Calu3 (cell line): Measurements from ENCODE around the gene PYGO1. TPM values are rescaled to one million over a fixed set of nuclear protein-coding genes. Genes with fewer than 3 reads are reported as not detected.

Experiments
- BruUV-seq: library from RNA; stranded (reverse); fragments of 400-500 nt; replicated peaks from 2 replicates; lab custom pipeline; 2021; lab: Mats Ljungman, UMichigan
- CTCF ChIA-PET: fragments of 300-600 bp; sonication (Branson Sonifier 250); formaldehyde crosslinking; loops from one replicate; lab custom pipeline; 2022; ENCODE audit warnings: antibody characterized with exemption; lab: Charles Lee
- DNase-seq: peaks from one replicate; pipeline ENCODE4 v3.0.0; 2022
- H3K27ac Mint-ChIP-seq: one replicate; pipeline ENCODE4 v1.8.0; 2022; ENCODE audit warnings: mixed read lengths; ENCODE audit not compliant: unreplicated experiment
- H3K27me3 Mint-ChIP-seq: one replicate; pipeline ENCODE4 v1.8.0; 2022; ENCODE audit warnings: mixed read lengths; ENCODE audit not compliant: unreplicated experiment
- H3K36me3 Mint-ChIP-seq: one replicate; pipeline ENCODE4 v1.8.0; 2022; ENCODE audit warnings: mild to moderate bottlenecking, moderate library complexity, mixed read lengths; ENCODE audit not compliant: insufficient read depth, unreplicated experiment
- H3K4me1 Mint-ChIP-seq: one replicate; pipeline ENCODE4 v1.8.0; 2022; ENCODE audit warnings: mild to moderate bottlenecking, low read depth, mixed read lengths; ENCODE audit not compliant: unreplicated experiment
- H3K4me3 Mint-ChIP-seq: one replicate; pipeline ENCODE4 v1.8.0; 2022; ENCODE audit warnings: mild to moderate bottlenecking, low read depth, moderate library complexity, mixed read lengths; ENCODE audit not compliant: unreplicated experiment
- H3K9me3 Mint-ChIP-seq: one replicate; pipeline ENCODE4 v1.8.0; 2022; ENCODE audit warnings: low read depth, mixed read lengths; ENCODE audit not compliant: unreplicated experiment
- intact Hi-C: fragments of 100-400 bp; cut with micrococcal nuclease; formaldehyde crosslinking; loops from one replicate; pipeline ENCODE4 v1.10.0; 2022; ENCODE audit not compliant: unreplicated experiment
- total RNA-seq: library from RNA; stranded (reverse); gene quantifications from 2 replicates; pipeline ENCODE4 v1.2.3, GENCODE V29; 2022
- TF ChIP-seq, protein P1 (sequence below): fragments of 200-600 bp; IDR thresholded peaks from one replicate; pipeline ENCODE4 v1.8.0; 2022; ENCODE audit warnings: antibody characterized with exemption; ENCODE audit not compliant: unreplicated experiment

Gene PYGO1
- total RNA-seq, 1 experiment from 2014 or later = 2.8 TPM

DNA sequence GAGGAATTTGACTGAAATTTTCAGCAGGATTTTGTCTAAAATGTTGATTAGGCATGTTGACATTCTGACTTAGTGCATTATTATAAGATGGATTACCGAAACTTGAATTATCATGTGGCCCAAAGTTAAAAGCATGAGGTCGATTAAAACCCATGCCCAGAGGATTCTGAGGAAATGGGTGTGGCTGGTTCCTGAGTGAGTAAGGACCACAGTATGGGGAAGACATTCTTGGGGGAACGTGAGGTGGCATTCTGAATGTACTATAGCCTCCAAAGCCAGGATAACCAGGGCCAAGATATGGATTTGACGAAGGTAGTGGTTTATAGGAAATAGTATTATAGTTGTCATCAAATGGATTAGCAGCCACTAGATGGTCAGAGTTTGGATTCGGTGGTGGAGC is 41.4 kb downstream of the PYGO1 start:
- CTCF ChIA-PET = no interaction called here
- intact Hi-C loops = no loop called here
- H3K4me3 Mint-ChIP-seq = no peak overlapping the region
- BruUV-seq = no TSS peak
- peak overlapping the region; percentile 28 for H3K27ac Mint-ChIP-seq
- peaks cover 2% of the 10 kb centered on the region for H3K9me3 Mint-ChIP-seq
- peaks cover 14% of the 10 kb centered on the region for H3K4me1 Mint-ChIP-seq
- H3K27me3 Mint-ChIP-seq = no peaks in the 10 kb centered on the region
- TF ChIP-seq, protein P1, sequence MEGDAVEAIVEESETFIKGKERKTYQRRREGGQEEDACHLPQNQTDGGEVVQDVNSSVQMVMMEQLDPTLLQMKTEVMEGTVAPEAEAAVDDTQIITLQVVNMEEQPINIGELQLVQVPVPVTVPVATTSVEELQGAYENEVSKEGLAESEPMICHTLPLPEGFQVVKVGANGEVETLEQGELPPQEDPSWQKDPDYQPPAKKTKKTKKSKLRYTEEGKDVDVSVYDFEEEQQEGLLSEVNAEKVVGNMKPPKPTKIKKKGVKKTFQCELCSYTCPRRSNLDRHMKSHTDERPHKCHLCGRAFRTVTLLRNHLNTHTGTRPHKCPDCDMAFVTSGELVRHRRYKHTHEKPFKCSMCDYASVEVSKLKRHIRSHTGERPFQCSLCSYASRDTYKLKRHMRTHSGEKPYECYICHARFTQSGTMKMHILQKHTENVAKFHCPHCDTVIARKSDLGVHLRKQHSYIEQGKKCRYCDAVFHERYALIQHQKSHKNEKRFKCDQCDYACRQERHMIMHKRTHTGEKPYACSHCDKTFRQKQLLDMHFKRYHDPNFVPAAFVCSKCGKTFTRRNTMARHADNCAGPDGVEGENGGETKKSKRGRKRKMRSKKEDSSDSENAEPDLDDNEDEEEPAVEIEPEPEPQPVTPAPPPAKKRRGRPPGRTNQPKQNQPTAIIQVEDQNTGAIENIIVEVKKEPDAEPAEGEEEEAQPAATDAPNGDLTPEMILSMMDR = no peak
- DNase-seq = peak; percentile 40
- H3K36me3 Mint-ChIP-seq = no peaks in the 10 kb centered on the region

DNA sequence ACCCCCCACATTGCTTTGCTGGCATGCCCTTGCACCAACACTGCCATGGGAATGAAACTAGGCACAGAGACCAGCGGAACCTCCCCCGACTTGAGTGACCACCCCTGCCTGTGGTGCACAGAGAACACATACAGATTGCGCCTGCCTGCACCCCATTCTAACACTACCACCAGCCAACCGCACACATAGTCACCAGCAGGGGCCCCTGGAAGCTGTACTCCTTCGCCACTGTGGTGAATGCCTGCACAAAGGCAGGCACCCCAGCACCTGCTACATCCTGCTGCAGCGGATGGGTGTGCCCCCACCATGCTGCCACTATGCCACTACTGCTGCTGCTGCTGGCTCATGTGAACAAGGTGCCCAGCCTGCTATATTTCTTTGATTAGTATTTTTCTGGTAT is 52.7 kb downstream of the PYGO1 start:
- CTCF ChIA-PET = no interaction called here
- Mint-ChIP-seq H3K4me1 (peaks cover 7% of the 10 kb centered on the region), H3K27ac (no peak overlapping the region), H3K27me3 (no peaks in the 10 kb centered on the region), H3K9me3 (no peaks in the 10 kb centered on the region), H3K4me3 (no peak overlapping the region), H3K36me3 (no peaks in the 10 kb centered on the region)
- no peak for DNase-seq
- BruUV-seq = no TSS peak
- intact Hi-C loops = no loop called here
- TF ChIP-seq, protein P1 = no peak

DNA sequence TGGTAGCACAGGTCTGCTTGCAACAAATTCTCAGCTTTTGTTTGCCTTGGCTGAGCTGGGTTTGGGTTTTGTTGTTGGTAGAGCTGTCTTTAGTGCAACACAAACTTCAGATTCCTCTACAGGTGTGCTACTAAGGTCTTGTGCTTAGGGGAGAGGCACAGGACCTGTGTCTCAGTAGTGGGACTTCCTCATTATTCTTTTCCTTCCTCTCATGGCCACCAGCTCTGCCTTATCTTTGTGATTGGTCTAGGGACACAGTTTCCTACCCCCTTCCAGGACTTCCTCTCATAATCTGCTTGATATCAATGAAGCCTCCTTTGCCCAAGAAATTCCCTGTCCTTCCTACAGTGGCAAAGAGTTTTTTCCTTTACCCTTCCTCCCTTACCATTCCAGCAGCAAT is 55.2 kb downstream of the PYGO1 start:
- TF ChIP-seq, protein P1 = no peak
- peaks cover 7% of the 10 kb centered on the region for H3K4me1 Mint-ChIP-seq
- CTCF ChIA-PET = interaction anchor here (0.6 kb wide), 1 partner anchor 1252 kb away, joined by 3 read pairs; no protein-coding TSS in a partner anchor
- no peaks in the 10 kb centered on the region for H3K9me3 Mint-ChIP-seq
- no peaks in the 10 kb centered on the region for H3K36me3 Mint-ChIP-seq
- no peak overlapping the region for H3K27ac Mint-ChIP-seq
- no peak for DNase-seq
- H3K4me3 Mint-ChIP-seq = no peak overlapping the region
- no peaks in the 10 kb centered on the region for H3K27me3 Mint-ChIP-seq
- intact Hi-C loops = no loop called here
- BruUV-seq = no TSS peak

DNA sequence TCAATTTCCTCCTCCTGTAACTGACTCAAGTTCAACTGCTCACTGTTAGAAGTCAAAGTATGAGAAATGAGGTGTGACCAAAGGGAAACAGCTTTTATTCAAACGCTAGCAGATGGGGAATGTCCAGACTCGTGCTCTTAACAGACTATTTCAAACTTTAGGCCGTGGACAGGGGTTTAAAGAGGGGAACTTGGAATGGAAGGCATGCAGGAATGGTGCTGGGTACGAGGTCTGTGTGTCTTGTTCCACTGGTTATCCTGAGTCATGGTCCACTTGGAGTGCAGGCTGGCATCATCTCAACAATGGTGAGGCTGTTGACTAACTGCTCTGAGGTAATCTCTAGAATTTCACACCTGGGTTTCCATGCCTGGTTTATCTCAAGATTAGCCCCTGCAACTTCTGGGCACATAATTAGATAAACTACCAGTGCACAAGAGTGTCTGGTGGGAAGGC is 57.3 kb downstream of the PYGO1 start:
- DNase-seq = no peak
- intact Hi-C loops = no loop called here
- Mint-ChIP-seq H3K4me3 (no peak overlapping the region), H3K4me1 (peaks cover 7% of the 10 kb centered on the region), H3K36me3 (no peaks in the 10 kb centered on the region), H3K27me3 (no peaks in the 10 kb centered on the region), H3K27ac (no peak overlapping the region), H3K9me3 (no peaks in the 10 kb centered on the region)
- BruUV-seq = no TSS peak
- CTCF ChIA-PET = interaction anchor here (0.6 to 0.7 kb wide), 3 partner anchors 12 to 581 kb away, joined by 3 to 4 read pairs (median 3); no protein-coding TSS in a partner anchor
- TF ChIP-seq, protein P1 = no peak
